RWPE1 (cell line): ENCODE results near the gene PKM.
A peak's percentile ranks its signal among the peaks of the same experiment; 100 is the strongest.
"Not testable (repeated sequence)": the region's sequence is repeated elsewhere in the genome, so short reads cannot be mapped to it uniquely, and the experiment has no call there.

Source experiments
- CTCF ChIA-PET: fragments of 350-600 bp; sonication (Branson Sonifier 250); formaldehyde crosslinking; extraction: SDS; loops from one replicate; lab custom pipeline; 2021; lab: Yijun Ruan, JAX
- POLR2A ChIA-PET: fragments of 400-600 bp; formaldehyde crosslinking; extraction: SDS; loops from one replicate; lab custom pipeline; 2020; ENCODE audit warnings: antibody characterized with exemption; ENCODE audit not compliant: low non-redundant PET; lab: Yijun Ruan, JAX
- DNase-seq: peaks from one replicate; pipeline ENCODE4 v3.0.0; 2012; ENCODE audit warnings: low spot score
- H3K27ac ChIP-seq: fragments of 450-650 bp; 2 replicates; pipeline ENCODE4 v1.5.1; 2017
- CTCF ChIP-seq: fragments of 450-650 bp; conservative IDR thresholded peaks from 2 replicates; pipeline ENCODE4 v1.5.1; 2017; ENCODE audit warnings: low read depth, mild to moderate bottlenecking

PKM gene

GRCh38 chr15:72231066-72231832 is at the start of gene PKM:
Gene PKM, minus strand, starts transcription at chr15:72231190. Its CDS starts 12,093 bp downstream, at chr15:72219097.
- ChIA-PET POLR2A (interaction anchor here (0.6 to 2.0 kb wide), 4 partner anchors 8 to 34 kb away, joined by 3 to 7 read pairs (median 6); partner anchors contain the start of gene GRAMD2A), CTCF (interaction anchor here (0.6 to 1.8 kb wide), 2 partner anchors 31 to 189 kb away, joined by 3 to 9 read pairs; no protein-coding TSS in a partner anchor)
- TF ChIP-seq CTCF: no peak
- H3K27ac ChIP-seq: peak within 1 kb of the TSS; percentile 99
- peak; percentile 94 for DNase-seq

DNA sequence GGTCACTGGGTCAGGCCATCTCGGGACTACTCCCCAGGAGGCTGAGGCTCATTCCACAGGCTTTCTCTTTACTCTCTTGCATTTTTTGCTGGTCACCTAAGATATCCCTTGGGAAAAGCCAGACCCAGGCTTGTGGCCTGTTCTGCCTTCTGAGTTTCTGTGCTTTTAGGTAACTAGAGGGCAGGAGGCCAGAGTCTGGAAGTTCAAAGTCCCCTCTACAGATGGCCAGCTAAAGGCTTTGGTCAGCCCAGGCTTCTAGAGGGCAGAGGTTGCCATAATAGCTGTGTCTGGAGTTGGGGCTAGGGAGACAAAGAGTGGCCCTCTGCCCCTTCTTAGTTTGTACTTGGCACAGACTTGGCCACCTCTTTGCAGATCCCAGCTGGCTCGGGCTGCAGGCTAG is 49.8 kb upstream of the PKM start:
- TF ChIP-seq CTCF: no peak
- no peak overlapping the region for H3K27ac ChIP-seq
- ChIA-PET POLR2A (no interaction called here), CTCF (no interaction called here)
- no peak for DNase-seq

GRCh38 chr15:72278737-72279136 is 47.7 kb upstream of the PKM start:
- no peak overlapping the region for H3K27ac ChIP-seq
- CTCF ChIA-PET: no interaction called here
- POLR2A ChIA-PET: no interaction called here
- no peak for DNase-seq
- TF ChIP-seq CTCF: no peak

DNA sequence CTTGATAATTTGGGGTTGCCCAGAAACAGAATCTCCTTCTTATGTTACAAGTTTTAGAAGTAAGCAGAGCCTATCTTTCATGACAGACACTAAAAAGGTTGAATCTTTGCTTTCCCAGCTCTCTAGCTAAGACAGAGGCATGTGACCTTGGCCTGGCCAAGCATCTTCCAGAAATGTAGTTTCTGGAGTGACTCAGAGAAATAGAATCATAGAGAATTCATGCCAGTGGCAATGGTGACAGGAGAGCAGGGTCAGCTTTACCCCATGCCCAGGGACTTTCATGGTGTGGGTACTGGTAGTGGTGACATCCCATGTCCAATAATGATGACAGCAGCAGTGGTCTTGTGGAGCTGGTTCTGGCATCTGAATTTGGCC is 45.3 kb upstream of the PKM start:
- no peak for TF ChIP-seq CTCF
- no peak for DNase-seq
- ChIA-PET CTCF (interaction anchor here (0.7 kb wide), 1 partner anchor 395 kb away, joined by 3 read pairs; no protein-coding TSS in a partner anchor), POLR2A (no interaction called here)
- H3K27ac ChIP-seq: no peak overlapping the region

GRCh38 chr15:72275635-72276325 is 44.8 kb upstream of the PKM start:
- POLR2A ChIA-PET, H3K27ac ChIP-seq, DNase-seq: not testable (repeated sequence)
- CTCF ChIA-PET: interaction anchor here (0.7 to 1.4 kb wide), 2 partner anchors 10 to 395 kb away, joined by 3 to 5 read pairs; no protein-coding TSS in a partner anchor

DNA sequence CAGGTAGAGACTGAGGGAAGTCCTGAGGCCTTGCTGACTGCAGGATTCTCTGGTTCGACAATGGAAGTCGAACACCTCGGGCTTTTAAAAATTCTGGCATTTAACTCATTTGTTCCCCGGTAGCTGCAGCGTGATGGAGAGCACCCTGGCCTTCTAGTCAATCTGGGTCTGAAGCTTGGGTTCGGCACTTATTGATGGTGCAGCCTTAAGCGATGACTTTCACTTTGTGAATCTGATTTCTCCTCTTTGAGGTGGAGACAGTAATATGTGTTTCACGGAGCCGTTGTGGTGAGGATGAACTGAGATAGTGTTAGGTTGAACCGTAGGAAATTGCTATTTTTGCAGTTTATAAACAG is 42.0 kb upstream of the PKM start:
- peak; percentile 30 for TF ChIP-seq CTCF
- H3K27ac ChIP-seq: peak overlapping the region; percentile 82
- no peak for DNase-seq
- POLR2A ChIA-PET: interaction anchor here (0.6 kb wide), 1 partner anchor 80 kb away, joined by 4 read pairs; no protein-coding TSS in a partner anchor
- CTCF ChIA-PET: interaction anchor here (0.6 to 1.0 kb wide), 2 partner anchors 33 to 46 kb away, joined by 4 read pairs; no protein-coding TSS in a partner anchor
